A549 treated with Mapracorat at 1 μM for 4 hours (cell line): ENCODE data around the gene C6orf120. TPM values are rescaled to one million over a fixed set of nuclear protein-coding genes. Genes with fewer than 3 reads are reported as not detected.

ENCODE experiments used
- total RNA-seq: library from RNA; stranded (reverse); fragments of 200-300 nt; extraction: Qiagen RNA extraction; gene quantifications from 5 replicates; pipeline ENCODE4 v1.2.3, GENCODE V29; 2022

Gene C6orf120
- total RNA-seq = 10.9 to 13.5 TPM (median 13.1 TPM) in 5 replicates

DNA sequence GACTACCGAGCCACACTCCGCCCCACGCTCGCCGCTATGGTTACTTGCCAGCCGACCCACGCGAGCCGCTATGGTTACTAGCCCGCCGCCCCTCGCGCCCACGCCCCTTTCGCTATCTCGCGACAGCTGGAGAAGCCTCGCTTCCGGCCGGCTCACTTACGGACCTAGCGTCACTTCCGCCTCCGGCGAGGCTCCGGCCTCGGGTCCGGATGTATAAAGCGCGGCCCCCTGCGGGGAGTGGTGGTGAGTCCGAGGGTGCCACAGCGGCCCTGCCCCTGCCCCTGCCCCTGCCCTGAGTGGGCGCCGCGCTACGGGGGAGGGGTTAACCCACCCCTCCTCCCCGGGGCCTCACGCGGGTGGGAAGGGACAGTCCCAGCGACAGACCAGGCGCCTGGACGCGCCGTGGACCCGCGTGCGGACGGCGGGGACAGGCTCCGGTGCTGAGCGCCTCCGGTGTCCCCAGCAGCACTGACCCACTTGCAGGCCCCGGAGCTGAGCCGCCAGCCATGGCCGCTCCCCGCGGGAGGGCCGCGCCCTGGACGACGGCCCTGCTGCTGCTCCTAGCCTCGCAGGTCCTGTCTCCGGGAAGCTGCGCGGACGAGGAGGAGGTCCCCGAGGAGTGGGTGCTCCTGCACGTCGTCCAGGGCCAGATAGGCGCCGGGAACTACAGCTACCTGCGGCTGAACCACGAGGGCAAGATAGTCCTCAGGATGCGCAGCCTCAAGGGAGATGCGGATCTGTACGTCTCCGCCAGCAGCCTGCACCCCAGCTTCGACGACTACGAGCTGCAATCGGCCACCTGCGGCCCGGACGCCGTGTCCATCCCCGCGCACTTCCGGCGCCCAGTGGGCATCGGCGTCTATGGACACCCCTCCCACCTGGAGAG, at the start of gene C6orf120, which contains the start of gene WDR27:
TSS of gene C6orf120 (plus strand) at position 173 of the 886 bp plus-strand sequence. CDS start at position 507, 334 bp downstream.
TSS of gene WDR27 (minus strand) at position 76 of the 886 bp plus-strand sequence. CDS start 13,024 bp downstream, outside the sequence.

DNA sequence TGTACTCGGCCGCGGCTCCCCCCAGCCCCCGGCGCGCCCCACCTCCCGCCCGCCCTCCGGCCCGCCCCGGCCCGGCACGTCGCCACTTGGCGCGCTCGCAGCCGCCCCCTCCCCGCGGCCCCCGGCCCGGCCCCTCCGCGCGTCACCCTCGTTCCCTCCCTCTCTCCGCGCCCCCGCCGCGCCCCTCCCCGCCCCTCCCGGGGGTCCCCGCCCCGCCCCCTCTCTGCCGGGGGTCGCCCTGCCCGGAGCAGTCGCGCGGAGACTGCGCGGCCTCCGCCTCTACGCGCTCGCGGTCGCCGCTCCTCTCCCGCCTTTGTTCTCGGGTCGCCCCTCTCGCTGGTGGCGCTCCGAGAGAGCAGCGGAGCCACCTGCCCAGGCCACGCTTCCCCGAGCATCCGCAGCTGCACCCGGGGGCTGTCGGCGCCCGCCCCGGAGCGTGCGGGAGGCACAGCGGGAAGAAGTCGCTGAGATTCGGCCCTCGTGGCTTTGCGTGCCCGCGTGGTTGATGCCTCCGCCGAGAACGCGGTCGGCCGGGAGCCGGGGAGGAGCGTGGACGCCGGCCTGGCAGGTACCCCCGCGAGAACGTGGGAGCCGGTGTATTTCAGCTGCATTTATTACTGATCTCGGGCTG, 22.7 kb downstream of the C6orf120 start, which contains the start of gene PHF10:
TSS of gene PHF10 (minus strand) at position 7 of the 631 bp plus-strand sequence. CDS start 569 bp downstream, outside the sequence.

GRCh38 chr6:169751242-169752073, 49.5 kb downstream of the C6orf120 start, which contains the start of the genes DYNLT2 and ERMARD:
TSS of gene DYNLT2 (minus strand) at chr6:169751572. CDS start at chr6:169751458, 114 bp downstream.
TSS of gene ERMARD (plus strand) at chr6:169751622. CDS start at chr6:169751658, 36 bp downstream.

Other genes starting within 250 kb of the C6orf120 start
- gene WDR27, start 97 bp upstream of the C6orf120 start, total RNA-seq = 6.4 to 13.3 TPM (median 10.3 TPM) in 5 replicates
- gene PHF10, start 22.4 kb downstream of the C6orf120 start, total RNA-seq = 21.3 to 23.0 TPM (median 22.2 TPM) in 5 replicates
- gene DYNLT2, start 49.4 kb downstream of the C6orf120 start, total RNA-seq = 0.44 to 0.81 TPM (median 0.53 TPM) in 5 replicates
- 5.8 to 7.2 TPM (median 6.6 TPM) in 5 replicates for gene ERMARD, start 49.5 kb downstream of the C6orf120 start, total RNA-seq